RWPE2 (cell line): ENCODE data around the gene DOHH.

Source experiments
- ATAC-seq: fragments of 200-7000 bp; cut with Tn5 transposase; 3 replicates; pipeline ENCODE4 v1.9.1; 2021; ENCODE audit warnings: low read depth
- DNase-seq: peaks from one replicate; pipeline ENCODE4 v3.0.0-alpha.2; 2020; ENCODE audit warnings: low spot score
- H3K27ac ChIP-seq: fragments of 450-650 bp; 2 replicates; pipeline ENCODE4 v1.5.1; 2017; ENCODE audit warnings: mild to moderate bottlenecking; ENCODE audit not compliant: poor library complexity, severe bottlenecking
- H3K27me3 ChIP-seq: fragments of 250-450 bp; sonication (Bioruptor Pico); 2 replicates; pipeline ENCODE4 v1.5.1; 2021; ENCODE audit warnings: mild to moderate bottlenecking, moderate library complexity; ENCODE audit not compliant: insufficient read depth, poor library complexity, severe bottlenecking
- H3K36me3 ChIP-seq: fragments of 250-450 bp; sonication (Bioruptor Pico); 2 replicates; pipeline ENCODE4 v1.5.1; 2020; ENCODE audit warnings: low read depth, mild to moderate bottlenecking, moderate library complexity
- H3K4me1 ChIP-seq: fragments of 250-450 bp; sonication (Bioruptor Pico); 2 replicates; pipeline ENCODE4 v1.5.1; 2021; ENCODE audit warnings: mild to moderate bottlenecking, moderate library complexity; ENCODE audit not compliant: insufficient read depth, poor library complexity, severe bottlenecking
- H3K4me3 ChIP-seq: fragments of 250-450 bp; sonication (Bioruptor Pico); 2 replicates; pipeline ENCODE4 v1.5.1; 2021; ENCODE audit warnings: mild to moderate bottlenecking, moderate library complexity; ENCODE audit not compliant: severe bottlenecking
- H3K9me3 ChIP-seq: fragments of 250-450 bp; sonication (Bioruptor Pico); 2 replicates; pipeline ENCODE4 v1.5.1; 2021; ENCODE audit warnings: mild to moderate bottlenecking, moderate library complexity; ENCODE audit not compliant: severe bottlenecking
- CTCF ChIP-seq: fragments of 450-650 bp; IDR thresholded peaks from one replicate; pipeline ENCODE4 v1.5.1; 2017; ENCODE audit warnings: mild to moderate bottlenecking, moderate library complexity; ENCODE audit not compliant: poor library complexity, severe bottlenecking

The DOHH gene

DNA sequence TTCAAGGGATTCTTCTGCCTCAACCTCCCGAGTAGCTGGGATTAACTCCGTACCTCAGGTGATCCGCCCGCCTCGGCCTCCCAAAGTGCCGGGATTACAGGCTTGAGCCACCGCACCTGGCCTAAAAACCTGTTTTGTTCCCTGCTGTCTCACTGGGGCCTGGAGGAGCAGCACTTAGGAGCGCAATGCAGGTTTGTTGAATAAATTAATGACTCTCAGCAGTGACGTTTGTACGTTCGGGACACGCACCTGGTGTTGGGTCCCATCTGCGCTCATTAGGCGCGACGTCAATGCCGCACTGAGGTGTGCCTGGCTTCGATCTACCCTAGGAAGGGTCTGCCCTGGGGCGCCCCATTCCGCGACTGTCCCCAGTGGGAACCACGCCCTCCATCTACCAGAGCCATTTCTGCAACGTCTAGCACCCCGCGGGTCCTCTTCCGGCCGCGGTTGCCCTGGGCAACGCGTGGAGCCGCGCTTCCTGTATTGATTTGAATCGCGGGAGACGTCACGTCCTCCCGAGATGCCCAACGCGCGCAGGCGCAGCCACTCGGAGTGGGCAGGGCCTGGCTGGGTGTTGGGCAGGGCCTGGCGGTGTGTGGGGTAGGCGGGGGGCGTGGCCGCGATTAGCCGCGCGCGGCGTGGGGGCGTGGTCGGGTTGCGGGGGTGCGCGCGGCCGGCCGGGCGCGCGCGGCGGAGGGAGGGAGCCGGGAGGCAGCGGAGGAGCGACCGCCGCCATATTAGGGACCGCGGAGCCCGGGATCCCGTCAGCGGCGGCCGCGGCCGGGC is 5.3 kb upstream of the DOHH start, which contains the start of gene FZR1:
FZR1 (plus strand) TSS at position 714 of the 786 bp plus-strand sequence. CDS start 16,679 bp downstream, outside the sequence.
- H3K4me1 ChIP-seq: peaks cover 19% of the 10 kb centered on the region
- peaks cover 28% of the 10 kb centered on the region for H3K36me3 ChIP-seq
- H3K9me3 ChIP-seq: no peaks in the 10 kb centered on the region
- DNase-seq (peak; percentile 96), ATAC-seq (peak; percentile 81)
- peak within 1 kb of the TSS; percentile 74 for H3K27ac ChIP-seq
- peak within 1 kb of the TSS; percentile 98 for H3K4me3 ChIP-seq
- TF ChIP-seq CTCF: no peak
- H3K27me3 ChIP-seq: no peaks in the 10 kb centered on the region

DNA sequence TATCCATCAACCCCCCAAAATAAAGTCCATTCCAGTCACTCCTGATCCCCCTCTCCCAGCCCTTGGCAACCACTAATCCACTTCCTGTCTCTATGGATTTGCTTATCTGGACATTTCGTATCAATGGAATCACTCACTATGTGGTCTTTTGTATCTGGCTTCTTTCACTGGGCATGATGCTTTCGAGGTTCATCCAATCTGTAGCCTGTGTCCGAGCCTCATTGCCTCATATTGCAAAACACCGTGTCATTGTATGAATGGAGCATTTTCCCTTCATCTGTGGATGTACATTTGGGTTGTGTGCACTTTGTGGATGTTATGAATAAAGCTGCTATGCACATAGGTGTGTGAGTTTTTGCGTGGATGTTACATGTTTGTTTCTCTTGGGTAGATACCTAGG is 4.3 kb upstream of the DOHH start:
- ATAC-seq: no peak

DNA sequence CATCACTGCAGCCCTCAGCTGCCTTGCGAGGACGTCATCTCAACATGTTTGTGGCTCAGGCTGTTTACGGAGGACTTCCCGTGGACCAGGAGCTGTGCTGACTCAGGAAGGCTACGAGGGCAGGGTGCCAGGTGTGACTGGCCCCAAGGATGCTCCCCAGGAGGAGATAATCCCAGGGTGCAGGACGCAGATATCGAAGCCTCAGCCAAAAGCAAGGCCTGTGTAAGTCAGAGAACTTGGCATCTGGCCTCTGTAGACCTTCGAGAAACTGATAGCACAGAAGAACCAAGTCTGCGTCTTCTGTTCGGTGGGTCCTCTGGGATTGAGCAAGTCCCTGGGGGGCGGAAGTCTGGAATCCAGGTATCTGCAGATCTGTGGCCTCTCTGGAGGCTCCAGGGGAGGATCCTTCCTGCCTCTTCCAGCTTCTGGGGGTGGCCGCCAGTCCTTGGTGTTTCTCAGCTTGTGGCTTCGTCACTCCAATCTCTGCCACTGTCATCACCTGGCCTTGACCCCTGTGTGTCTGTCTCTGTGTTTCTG is 2.6 kb upstream of the DOHH start:
- no peak overlapping the region for H3K27ac ChIP-seq
- no peaks in the 10 kb centered on the region for H3K27me3 ChIP-seq
- ATAC-seq (no peak), DNase-seq (no peak)
- peaks cover 4% of the 10 kb centered on the region; the same call in 1 of the 2 replicates for H3K36me3 ChIP-seq
- peaks cover 7% of the 10 kb centered on the region for H3K4me1 ChIP-seq
- H3K9me3 ChIP-seq: no peaks in the 10 kb centered on the region
- no peak overlapping the region for H3K4me3 ChIP-seq
- TF ChIP-seq CTCF: no peak

More for the DNA sequence above, 4.3 kb upstream of the DOHH start:
- peaks cover 18% of the 10 kb centered on the region for H3K36me3 ChIP-seq
- no peak for TF ChIP-seq CTCF
- peaks cover 15% of the 10 kb centered on the region for H3K4me1 ChIP-seq
- DNase-seq: no peak
- H3K27ac ChIP-seq: peak overlapping the region; percentile 74
- no peaks in the 10 kb centered on the region for H3K27me3 ChIP-seq
- no peak overlapping the region for H3K4me3 ChIP-seq
- H3K9me3 ChIP-seq: no peaks in the 10 kb centered on the region

DNA sequence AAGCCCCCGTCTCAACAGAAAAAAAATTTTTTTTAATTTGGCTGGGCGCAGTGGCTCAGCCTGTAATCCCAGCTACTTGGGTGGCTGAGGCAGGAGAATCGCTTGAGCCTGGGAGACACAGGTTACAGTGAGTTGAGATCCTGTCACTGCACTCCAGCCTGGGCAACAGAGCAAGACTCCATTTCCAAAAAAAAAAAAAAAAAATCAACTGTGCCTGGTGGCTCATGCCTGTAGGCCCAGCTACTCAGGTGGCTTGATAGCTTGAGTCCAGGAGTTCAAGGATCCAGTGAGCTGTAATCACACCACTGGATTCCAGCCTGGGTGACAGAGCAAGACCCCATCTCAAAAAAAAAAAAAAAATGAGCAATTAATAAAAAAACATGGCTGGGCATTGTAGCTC is 1.3 kb upstream of the DOHH start:
- no peaks in the 10 kb centered on the region for H3K36me3 ChIP-seq
- no peak for TF ChIP-seq CTCF
- DNase-seq: no peak
- no peak for ATAC-seq
- H3K27me3 ChIP-seq: no peaks in the 10 kb centered on the region
- no peaks in the 10 kb centered on the region for H3K9me3 ChIP-seq
- no peak overlapping the region for H3K27ac ChIP-seq
- H3K4me1 ChIP-seq: peaks cover 7% of the 10 kb centered on the region
- no peak overlapping the region for H3K4me3 ChIP-seq
